Measurements from ENCODE around the gene TNKS2. TPM values are rescaled to one million over a fixed set of nuclear protein-coding genes. Genes with fewer than 3 reads are reported as not detected.

Gene TNKS2
- total RNA-seq, 3 donors from 2014 or later = 48.2 to 65.4 (median 50.8) TPM

DNA sequence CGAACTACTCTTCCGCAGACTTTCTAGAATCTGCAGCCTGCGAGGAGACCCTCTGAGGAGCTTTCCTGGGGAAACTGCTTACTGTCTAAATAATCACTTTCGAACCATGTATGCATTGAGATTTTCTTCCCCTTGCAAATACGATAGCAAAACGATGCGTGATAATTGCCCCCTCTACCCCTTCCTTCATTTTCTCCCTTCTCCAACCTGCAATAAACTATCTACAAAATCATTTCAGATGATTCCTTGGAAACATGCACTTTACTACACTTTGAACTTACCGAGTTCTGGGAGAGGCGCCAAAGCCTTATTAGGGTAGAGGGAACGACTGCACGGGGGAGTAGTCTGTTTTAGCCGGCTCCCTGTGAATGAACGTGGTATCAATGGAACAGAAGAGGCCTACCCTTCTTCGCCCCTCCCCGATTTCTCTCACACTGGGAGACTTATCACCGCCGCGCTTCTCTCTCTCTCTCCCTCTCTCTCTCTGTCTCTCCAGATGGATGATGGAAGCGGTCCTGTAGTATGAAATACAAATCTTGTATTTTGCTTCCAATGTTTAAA, 111.0 kb downstream of the TNKS2 start, which contains the start of gene FGFBP3:
Gene FGFBP3, minus strand, starts transcription at position 370 of the 561 bp plus-strand sequence. CDS start 517 bp downstream, outside the sequence.
- Histone ChIP-seq H3K4me1 (no peaks in the 10 kb centered on the region), H3K4me3 (peak within 1 kb of the TSS; percentile 62 to 97 (median 79)), H3K36me3 (no peaks in the 10 kb centered on the region), H3K27ac (peak within 1 kb of the TSS; percentile 60 to 78), H3K27me3 (no peaks in the 10 kb centered on the region), H3K9me3 (no peaks in the 10 kb centered on the region)
- intact Hi-C loops (cut with DNase I; ENCODE audit: low total_unique reads) = no loop called here
- no peak for DNase-seq (ENCODE audit: low spot score in 2 of 2)
- TF ChIP-seq, protein P1, sequence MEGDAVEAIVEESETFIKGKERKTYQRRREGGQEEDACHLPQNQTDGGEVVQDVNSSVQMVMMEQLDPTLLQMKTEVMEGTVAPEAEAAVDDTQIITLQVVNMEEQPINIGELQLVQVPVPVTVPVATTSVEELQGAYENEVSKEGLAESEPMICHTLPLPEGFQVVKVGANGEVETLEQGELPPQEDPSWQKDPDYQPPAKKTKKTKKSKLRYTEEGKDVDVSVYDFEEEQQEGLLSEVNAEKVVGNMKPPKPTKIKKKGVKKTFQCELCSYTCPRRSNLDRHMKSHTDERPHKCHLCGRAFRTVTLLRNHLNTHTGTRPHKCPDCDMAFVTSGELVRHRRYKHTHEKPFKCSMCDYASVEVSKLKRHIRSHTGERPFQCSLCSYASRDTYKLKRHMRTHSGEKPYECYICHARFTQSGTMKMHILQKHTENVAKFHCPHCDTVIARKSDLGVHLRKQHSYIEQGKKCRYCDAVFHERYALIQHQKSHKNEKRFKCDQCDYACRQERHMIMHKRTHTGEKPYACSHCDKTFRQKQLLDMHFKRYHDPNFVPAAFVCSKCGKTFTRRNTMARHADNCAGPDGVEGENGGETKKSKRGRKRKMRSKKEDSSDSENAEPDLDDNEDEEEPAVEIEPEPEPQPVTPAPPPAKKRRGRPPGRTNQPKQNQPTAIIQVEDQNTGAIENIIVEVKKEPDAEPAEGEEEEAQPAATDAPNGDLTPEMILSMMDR (IDR thresholded peaks at IDR 0.05) = no peak
- TF ChIP-seq POLR2AphosphoS5 (IDR thresholded peaks at IDR 0.05) (no peak), POLR2A (IDR thresholded peaks at IDR 0.05) (no peak)

DNA sequence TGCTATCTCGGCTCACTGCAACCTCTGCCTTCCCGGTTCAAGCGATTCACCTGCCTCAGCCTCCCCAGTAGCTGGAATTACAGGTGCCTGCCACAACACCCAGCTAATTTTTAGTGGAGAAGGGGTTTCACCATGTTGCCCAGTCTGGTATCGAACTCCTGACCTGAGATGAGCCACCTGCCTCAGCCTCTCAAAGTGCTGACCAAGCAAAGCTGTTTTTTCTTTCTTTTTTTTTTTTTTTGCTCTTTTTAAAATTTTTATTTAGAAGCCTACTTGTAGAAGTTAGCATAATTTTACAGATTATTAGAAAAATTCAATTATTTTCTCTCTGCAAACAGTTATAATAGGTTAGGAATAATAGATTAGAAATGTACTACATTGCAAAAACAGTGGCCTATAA, 112.2 kb downstream of the TNKS2 start:
- H3K4me1 ChIP-seq = no peaks in the 10 kb centered on the region
- intact Hi-C loops (cut with DNase I; ENCODE audit: low total_unique reads) = no loop called here
- no peak overlapping the region for H3K4me3 ChIP-seq
- no peaks in the 10 kb centered on the region for H3K36me3 ChIP-seq
- DNase-seq (ENCODE audit: low spot score in 2 of 2) = no peak
- TF ChIP-seq POLR2A (IDR thresholded peaks at IDR 0.05) (no peak), POLR2AphosphoS5 (IDR thresholded peaks at IDR 0.05) (no peak)
- TF ChIP-seq, protein P1 (IDR thresholded peaks at IDR 0.05) = no peak
- H3K27ac ChIP-seq = no peak overlapping the region
- H3K9me3 ChIP-seq = no peaks in the 10 kb centered on the region
- H3K27me3 ChIP-seq = no peaks in the 10 kb centered on the region

Other genes with a start within 250 kb of the TNKS2 start
- gene PPP1R3C, start 165.4 kb upstream of the TNKS2 start, total RNA-seq = 10 to 100 TPM in 2 of 3 donors, 1 to 10 TPM in 1; 9.4 to 48.1 (median 14.4) TPM
- gene FGFBP3, start 111.1 kb downstream of the TNKS2 start, total RNA-seq = 1 to 10 TPM in 1 of 3 donors, under 1 TPM in 2; 0.59 to 1.1 (median 0.66) TPM
- gene BTAF1, start 125.3 kb downstream of the TNKS2 start, total RNA-seq = 100 to 1,000 TPM in 1 of 3 donors, 10 to 100 TPM in 2; 51.2 to 105 (median 64.2) TPM

All from breast epithelium (tissue), 4 donors.